GM12873 (cell line): ENCODE results near the gene CFD.

Experiments used
- CTCF ChIP-seq: IDR thresholded peaks from 2 replicates; pipeline ENCODE4 v1.5.1; 2012; ENCODE audit warnings: low read depth, mild to moderate bottlenecking, moderate library complexity, low read length, control low read depth; ENCODE audit not compliant: insufficient read depth; ENCODE audit errors: missing control alignments

Gene CFD

GRCh38 chr19:829129-829758 lies 30.2 kb upstream of the CFD start:
- no peak for TF ChIP-seq CTCF

GRCh38 chr19:831407-832369 lies 27.8 kb upstream of the CFD start:
- TF ChIP-seq CTCF: no peak

- no peak for TF ChIP-seq CTCF
Observed at GRCh38 chr19:834216-834615, 25.2 kb upstream of the CFD start.

- TF ChIP-seq CTCF: no peak
Observed at GRCh38 chr19:835210-835810, 24.2 kb upstream of the CFD start.

- TF ChIP-seq CTCF: no peak
Observed at GRCh38 chr19:840519-841206, 18.8 kb upstream of the CFD start, which contains the start of gene PRTN3. Gene PRTN3, plus strand, starts transcription at chr19:840999. Its CDS starts 10 bp downstream, at chr19:841009.

- no peak for TF ChIP-seq CTCF
Observed at GRCh38 chr19:843180-843835, 16.2 kb upstream of the CFD start.
